ENCODE data around the gene ARMC12.

Gene ARMC12

GRCh38 chr6:35781290-35781689, 44.5 kb downstream of the ARMC12 start:
- no peak for TF ChIP-seq CTCF (IDR thresholded peaks at IDR 0.05; ENCODE audit: control insufficient read depth, insufficient read depth, low read depth, low read length, missing control alignments)
- no peak for DNase-seq (ENCODE audit: low read depth)

GRCh38 chr6:35782424-35782823, 45.6 kb downstream of the ARMC12 start:
- no peak for DNase-seq (ENCODE audit: low read depth)
- TF ChIP-seq CTCF (IDR thresholded peaks at IDR 0.05; ENCODE audit: control insufficient read depth, insufficient read depth, low read depth, low read length, missing control alignments): no peak
- H3K4me3 ChIP-seq (ENCODE audit: control insufficient read depth, low read depth, low read length): no peak overlapping the region

More at GRCh38 chr6:35781290-35781689, 44.5 kb downstream of the ARMC12 start:
- H3K4me3 ChIP-seq (ENCODE audit: control insufficient read depth, low read depth, low read length): no peak overlapping the region

- no peak for TF ChIP-seq CTCF (IDR thresholded peaks at IDR 0.05; ENCODE audit: control insufficient read depth, insufficient read depth, low read depth, low read length, missing control alignments)
Observed at GRCh38 chr6:35784200-35784599, 47.4 kb downstream of the ARMC12 start.

DNA sequence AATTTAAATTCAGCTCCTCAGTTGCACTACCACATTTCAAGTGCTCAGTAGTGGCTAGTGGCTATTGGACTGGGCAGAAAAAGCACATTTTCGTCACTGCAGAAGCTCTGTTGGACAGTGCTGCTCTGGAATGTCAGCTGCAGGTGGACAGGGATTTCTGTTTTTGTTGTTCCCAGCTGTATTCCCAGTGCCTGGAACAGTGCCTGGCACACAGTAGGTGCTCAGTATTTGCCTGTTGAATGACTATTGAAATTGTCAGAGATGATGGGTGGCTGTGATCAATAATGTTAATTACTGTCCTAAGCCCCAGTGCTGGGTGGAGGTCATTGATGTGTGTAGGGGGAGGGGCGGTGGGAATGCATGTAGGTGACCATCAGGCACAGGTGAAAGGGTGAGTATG, 49.4 kb downstream of the ARMC12 start:
- no peak for TF ChIP-seq CTCF (IDR thresholded peaks at IDR 0.05; ENCODE audit: control insufficient read depth, insufficient read depth, low read depth, low read length, missing control alignments)
- no peak overlapping the region for H3K4me3 ChIP-seq (ENCODE audit: control insufficient read depth, low read depth, low read length)
- no peak for DNase-seq (ENCODE audit: low read depth)

More at GRCh38 chr6:35784200-35784599, 47.4 kb downstream of the ARMC12 start:
- no peak for DNase-seq (ENCODE audit: low read depth)
- H3K4me3 ChIP-seq (ENCODE audit: control insufficient read depth, low read depth, low read length): no peak overlapping the region

DNA sequence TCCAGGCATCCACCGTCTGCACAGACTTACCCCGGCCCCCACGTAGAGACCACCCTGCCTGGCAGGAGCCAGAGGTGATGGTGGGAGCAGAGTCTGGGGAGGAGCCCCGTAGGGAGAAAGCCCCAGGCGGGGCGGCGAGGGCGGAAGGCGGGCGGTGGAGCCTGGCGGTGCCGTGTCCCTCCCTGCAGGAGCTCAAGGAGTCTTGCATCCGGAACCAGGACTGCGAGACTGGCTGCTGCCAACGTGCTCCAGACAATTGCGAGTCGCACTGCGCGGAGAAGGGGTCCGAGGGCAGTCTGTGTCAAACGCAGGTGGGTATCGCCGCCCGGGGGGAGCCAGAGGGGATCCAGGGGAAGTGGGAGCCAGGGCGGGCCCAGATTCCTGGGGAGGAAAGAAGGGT, 50.0 kb downstream of the ARMC12 start:
- no peak for DNase-seq (ENCODE audit: low read depth)
- no peak overlapping the region for H3K4me3 ChIP-seq (ENCODE audit: control insufficient read depth, low read depth, low read length)
- no peak for TF ChIP-seq CTCF (IDR thresholded peaks at IDR 0.05; ENCODE audit: control insufficient read depth, insufficient read depth, low read depth, low read length, missing control alignments)

GRCh38 chr6:35787266-35788218, 50.7 kb downstream of the ARMC12 start:
- DNase-seq (ENCODE audit: low read depth): no peak
- H3K4me3 ChIP-seq (ENCODE audit: control insufficient read depth, low read depth, low read length): no peak overlapping the region
- no peak for TF ChIP-seq CTCF (IDR thresholded peaks at IDR 0.05; ENCODE audit: control insufficient read depth, insufficient read depth, low read depth, low read length, missing control alignments)

Data from AG09309 (cell line).